IMR-90 (cell line): ENCODE data around the gene GABRG1.

ENCODE experiments used
- RCOR1 ChIP-seq: IDR thresholded peaks from 2 replicates; pipeline ENCODE4 v1.6.1; 2012; ENCODE audit warnings: mild to moderate bottlenecking, low read length, improper control_type of control experiment; ENCODE audit not compliant: insufficient replicate concordance
- TF ChIP-seq, protein P1 (sequence below): conservative IDR thresholded peaks from 2 replicates; pipeline ENCODE4 v1.5.1; 2012; ENCODE audit warnings: mild to moderate bottlenecking, low read depth, low read length, improper control_type of control experiment
- TF ChIP-seq, protein P2 (sequence below): fragments of 150-350 bp; IDR thresholded peaks from 2 replicates; pipeline ENCODE4 v1.6.1; 2016; ENCODE audit warnings: low read depth, mild to moderate bottlenecking, low read length, moderate library complexity, borderline replicate concordance

DNA sequence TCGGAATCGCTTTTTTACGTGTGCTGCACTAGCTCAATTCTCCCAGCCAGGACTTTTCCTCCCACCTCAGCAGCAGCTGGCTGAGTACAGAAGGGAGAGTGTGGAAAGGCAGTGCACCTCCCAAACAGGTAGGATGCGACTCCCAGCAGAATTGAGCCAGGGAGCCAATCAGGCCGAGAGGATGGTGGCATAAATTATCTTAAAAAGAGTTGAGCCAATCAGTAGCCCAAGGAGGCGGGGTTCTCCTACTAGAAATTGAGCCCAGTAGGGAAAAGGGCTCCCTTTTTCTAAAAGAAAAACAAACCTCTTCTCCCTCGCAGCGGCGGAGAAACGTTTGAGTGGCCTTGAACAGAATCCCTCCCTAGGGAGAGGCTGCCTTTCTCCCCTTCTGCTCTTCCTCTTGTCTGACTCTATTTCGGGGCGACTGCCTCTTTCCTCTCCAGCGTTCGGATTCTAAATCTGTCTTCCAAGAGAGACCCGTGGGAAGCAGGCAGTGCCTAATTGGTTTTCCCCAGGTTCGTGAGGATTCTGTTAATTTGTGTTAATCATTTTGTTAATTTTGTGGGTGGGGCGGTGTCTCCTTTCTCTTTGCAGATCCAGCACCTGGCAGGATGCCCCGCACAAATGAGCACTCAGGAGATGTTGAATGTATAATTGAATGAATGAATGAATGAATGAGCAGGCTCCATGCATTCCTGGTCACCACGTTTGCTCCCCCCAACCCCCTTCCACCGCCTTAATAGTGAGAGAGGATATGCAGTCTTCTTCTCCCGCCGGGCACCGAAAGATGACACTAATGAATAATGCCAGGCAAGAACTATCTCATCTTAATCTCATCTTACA, at the start of gene GABRG1:
- TF ChIP-seq, protein P1, sequence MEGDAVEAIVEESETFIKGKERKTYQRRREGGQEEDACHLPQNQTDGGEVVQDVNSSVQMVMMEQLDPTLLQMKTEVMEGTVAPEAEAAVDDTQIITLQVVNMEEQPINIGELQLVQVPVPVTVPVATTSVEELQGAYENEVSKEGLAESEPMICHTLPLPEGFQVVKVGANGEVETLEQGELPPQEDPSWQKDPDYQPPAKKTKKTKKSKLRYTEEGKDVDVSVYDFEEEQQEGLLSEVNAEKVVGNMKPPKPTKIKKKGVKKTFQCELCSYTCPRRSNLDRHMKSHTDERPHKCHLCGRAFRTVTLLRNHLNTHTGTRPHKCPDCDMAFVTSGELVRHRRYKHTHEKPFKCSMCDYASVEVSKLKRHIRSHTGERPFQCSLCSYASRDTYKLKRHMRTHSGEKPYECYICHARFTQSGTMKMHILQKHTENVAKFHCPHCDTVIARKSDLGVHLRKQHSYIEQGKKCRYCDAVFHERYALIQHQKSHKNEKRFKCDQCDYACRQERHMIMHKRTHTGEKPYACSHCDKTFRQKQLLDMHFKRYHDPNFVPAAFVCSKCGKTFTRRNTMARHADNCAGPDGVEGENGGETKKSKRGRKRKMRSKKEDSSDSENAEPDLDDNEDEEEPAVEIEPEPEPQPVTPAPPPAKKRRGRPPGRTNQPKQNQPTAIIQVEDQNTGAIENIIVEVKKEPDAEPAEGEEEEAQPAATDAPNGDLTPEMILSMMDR: no peak
- TF ChIP-seq, protein P2, sequence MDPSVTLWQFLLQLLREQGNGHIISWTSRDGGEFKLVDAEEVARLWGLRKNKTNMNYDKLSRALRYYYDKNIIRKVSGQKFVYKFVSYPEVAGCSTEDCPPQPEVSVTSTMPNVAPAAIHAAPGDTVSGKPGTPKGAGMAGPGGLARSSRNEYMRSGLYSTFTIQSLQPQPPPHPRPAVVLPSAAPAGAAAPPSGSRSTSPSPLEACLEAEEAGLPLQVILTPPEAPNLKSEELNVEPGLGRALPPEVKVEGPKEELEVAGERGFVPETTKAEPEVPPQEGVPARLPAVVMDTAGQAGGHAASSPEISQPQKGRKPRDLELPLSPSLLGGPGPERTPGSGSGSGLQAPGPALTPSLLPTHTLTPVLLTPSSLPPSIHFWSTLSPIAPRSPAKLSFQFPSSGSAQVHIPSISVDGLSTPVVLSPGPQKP: no peak
- TF ChIP-seq RCOR1: no peak
